ENCODE measurements around the gene SCG5.

Gene SCG5

GRCh38 chr15:32656496-32656895 lies 15.0 kb downstream of the SCG5 start:
- no peak for DNase-seq (ENCODE audit: low spot score)
- TF ChIP-seq, protein P1, sequence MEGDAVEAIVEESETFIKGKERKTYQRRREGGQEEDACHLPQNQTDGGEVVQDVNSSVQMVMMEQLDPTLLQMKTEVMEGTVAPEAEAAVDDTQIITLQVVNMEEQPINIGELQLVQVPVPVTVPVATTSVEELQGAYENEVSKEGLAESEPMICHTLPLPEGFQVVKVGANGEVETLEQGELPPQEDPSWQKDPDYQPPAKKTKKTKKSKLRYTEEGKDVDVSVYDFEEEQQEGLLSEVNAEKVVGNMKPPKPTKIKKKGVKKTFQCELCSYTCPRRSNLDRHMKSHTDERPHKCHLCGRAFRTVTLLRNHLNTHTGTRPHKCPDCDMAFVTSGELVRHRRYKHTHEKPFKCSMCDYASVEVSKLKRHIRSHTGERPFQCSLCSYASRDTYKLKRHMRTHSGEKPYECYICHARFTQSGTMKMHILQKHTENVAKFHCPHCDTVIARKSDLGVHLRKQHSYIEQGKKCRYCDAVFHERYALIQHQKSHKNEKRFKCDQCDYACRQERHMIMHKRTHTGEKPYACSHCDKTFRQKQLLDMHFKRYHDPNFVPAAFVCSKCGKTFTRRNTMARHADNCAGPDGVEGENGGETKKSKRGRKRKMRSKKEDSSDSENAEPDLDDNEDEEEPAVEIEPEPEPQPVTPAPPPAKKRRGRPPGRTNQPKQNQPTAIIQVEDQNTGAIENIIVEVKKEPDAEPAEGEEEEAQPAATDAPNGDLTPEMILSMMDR (IDR thresholded peaks at IDR 0.05; ENCODE audit: extremely low read depth, missing control alignments), result no peak

DNA sequence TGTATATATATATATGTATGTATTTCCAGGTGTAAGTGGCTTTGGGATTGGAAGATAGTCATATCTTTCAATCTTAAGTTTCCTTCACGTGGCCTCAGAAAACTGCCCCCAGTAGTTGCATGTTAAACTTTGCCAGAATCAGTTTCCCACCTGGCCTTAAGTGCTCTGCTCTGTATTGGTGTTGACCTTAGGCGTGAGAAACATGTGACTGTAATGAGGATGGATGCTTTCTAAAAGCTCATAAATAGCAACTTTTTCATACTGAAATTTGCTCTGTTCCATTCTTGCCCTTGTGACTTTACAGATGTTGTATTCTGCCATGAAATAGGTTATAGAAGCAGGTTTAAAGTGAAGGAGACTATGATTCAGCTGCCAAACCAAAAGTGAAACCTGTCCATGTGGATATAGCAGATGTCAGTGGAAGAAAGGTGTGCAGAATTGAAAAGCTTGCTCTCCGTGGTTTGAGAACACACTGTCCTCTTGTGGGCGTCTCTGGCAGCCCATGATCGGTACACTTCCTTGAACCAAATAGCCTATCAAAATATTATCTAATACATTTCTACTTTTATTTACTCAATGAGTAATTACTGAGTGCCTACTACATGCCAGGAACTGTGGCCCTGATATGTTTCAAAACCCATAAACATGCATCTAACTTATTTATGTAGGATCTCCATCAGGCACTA lies 15.8 kb downstream of the SCG5 start:
- peak; percentile 22 for DNase-seq (ENCODE audit: low spot score)
- TF ChIP-seq, protein P1 (IDR thresholded peaks at IDR 0.05; ENCODE audit: extremely low read depth, missing control alignments), result no peak

- TF ChIP-seq, protein P1 (IDR thresholded peaks at IDR 0.05; ENCODE audit: extremely low read depth, missing control alignments), result no peak
- DNase-seq (ENCODE audit: low spot score), result no peak
These were observed 16.4 kb downstream of the SCG5 start for GRCh38 chr15:32657941-32658340.

DNA sequence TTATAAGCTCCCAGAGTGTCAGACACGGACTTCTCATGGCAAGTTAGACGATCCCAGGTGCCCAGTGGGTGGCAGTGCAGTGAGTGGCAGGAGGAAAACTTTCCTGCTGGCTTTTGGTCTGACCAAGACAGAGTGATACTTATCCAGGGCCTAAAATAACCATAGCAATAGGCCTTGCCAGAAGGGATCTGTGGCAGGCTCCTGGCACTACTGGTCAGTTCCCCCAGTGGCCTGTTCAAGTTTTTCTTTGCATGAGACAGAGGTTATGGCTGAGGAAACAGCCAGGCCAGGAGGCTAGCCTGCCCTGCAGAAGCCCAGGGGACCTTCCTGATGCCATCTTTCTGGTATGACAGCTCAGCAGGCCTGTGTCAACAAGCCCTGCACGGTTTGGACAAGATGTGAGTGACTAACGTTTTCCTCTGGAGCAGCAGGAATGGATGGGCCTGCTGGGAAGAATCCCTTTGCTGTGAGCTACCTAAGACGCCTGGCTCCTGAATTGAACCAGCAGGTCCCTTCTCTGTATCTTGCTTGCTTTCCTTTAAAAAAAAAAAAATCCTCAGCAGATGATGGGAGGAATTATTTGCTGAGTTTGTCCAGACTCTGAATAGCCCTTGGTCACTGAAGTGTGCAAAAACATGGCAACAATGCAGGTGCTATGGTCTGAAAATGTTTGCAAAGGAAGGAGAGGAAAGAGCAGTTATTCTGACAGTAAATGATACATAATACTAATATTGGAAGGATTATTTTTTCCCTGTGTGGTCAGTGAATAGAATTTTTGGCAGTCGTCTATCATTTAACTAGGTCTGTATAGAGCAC lies 18.0 kb downstream of the SCG5 start:
- DNase-seq (ENCODE audit: low spot score), result no peak
- TF ChIP-seq, protein P1 (IDR thresholded peaks at IDR 0.05; ENCODE audit: extremely low read depth, missing control alignments), result no peak

- no peak for DNase-seq (ENCODE audit: low spot score)
- TF ChIP-seq, protein P1 (IDR thresholded peaks at IDR 0.05; ENCODE audit: extremely low read depth, missing control alignments), result no peak
These were observed 22.2 kb downstream of the SCG5 start for GRCh38 chr15:32663671-32664070.

- no peak for DNase-seq (ENCODE audit: low spot score)
- TF ChIP-seq, protein P1 (IDR thresholded peaks at IDR 0.05; ENCODE audit: extremely low read depth, missing control alignments), result no peak
These were observed 23.3 kb downstream of the SCG5 start for GRCh38 chr15:32664796-32665195.

GRCh38 chr15:32667321-32667720 lies 25.8 kb downstream of the SCG5 start:
- no peak for DNase-seq (ENCODE audit: low spot score)
- TF ChIP-seq, protein P1 (IDR thresholded peaks at IDR 0.05; ENCODE audit: extremely low read depth, missing control alignments), result no peak
